Ishikawa (cell line): ENCODE data around the gene SLC25A3.

ENCODE experiments used
- EGR1 ChIP-seq: IDR thresholded peaks from 2 replicates; pipeline ENCODE4 v1.6.1; 2012
- EP300 ChIP-seq: IDR thresholded peaks from 2 replicates; pipeline ENCODE4 v1.6.1; 2012; ENCODE audit warnings: borderline replicate concordance
- RAD21 ChIP-seq: IDR thresholded peaks from 2 replicates; pipeline ENCODE4 v1.6.1; 2012; ENCODE audit warnings: low read depth
- REST ChIP-seq: IDR thresholded peaks from 2 replicates; pipeline ENCODE4 v1.6.1; 2012; ENCODE audit warnings: low read depth, mild to moderate bottlenecking
- TEAD4 ChIP-seq: IDR thresholded peaks from 2 replicates; pipeline ENCODE4 v1.6.1; 2012
- YY1 ChIP-seq: IDR thresholded peaks from 2 replicates; pipeline ENCODE4 v1.6.1; 2012; ENCODE audit warnings: low read depth
- ZBTB7A ChIP-seq: IDR thresholded peaks from 2 replicates; pipeline ENCODE4 v1.6.1; 2012; ENCODE audit warnings: low read depth

GRCh38 chr12:98601924-98602323 is 8.4 kb downstream of the SLC25A3 start:
- TF ChIP-seq EP300, result no peak
- no peak for TF ChIP-seq EGR1
- no peak for TF ChIP-seq YY1
- TF ChIP-seq TEAD4, result no peak
- TF ChIP-seq RAD21, result no peak
- no peak for TF ChIP-seq REST
- no peak for TF ChIP-seq ZBTB7A
